HG03558 (cell line): ENCODE data around the gene CROCC2.

Experiments
- ATAC-seq: cut with Tn5 transposase; IDR thresholded peaks from one replicate; pipeline ENCODE4 v1.9.1; 2021; ENCODE audit warnings: moderate number of reproducible peaks; ENCODE audit not compliant: unreplicated experiment; ENCODE audit errors: extremely low read depth

The CROCC2 gene

GRCh38 chr2:240890691-240891090 is 15.4 kb upstream of the CROCC2 start:
- no peak for ATAC-seq

- no peak for ATAC-seq
Observed at GRCh38 chr2:240891492-240892340, 14.4 kb upstream of the CROCC2 start.

- ATAC-seq = no peak
Observed at GRCh38 chr2:240892356-240892755, 13.8 kb upstream of the CROCC2 start.

GRCh38 chr2:240892925-240893324 is 13.2 kb upstream of the CROCC2 start:
- no peak for ATAC-seq

GRCh38 chr2:240893363-240893844 is 12.7 kb upstream of the CROCC2 start:
- ATAC-seq = no peak

GRCh38 chr2:240894006-240894405 is 12.1 kb upstream of the CROCC2 start:
- ATAC-seq = no peak

GRCh38 chr2:240894836-240895558 is 11.1 kb upstream of the CROCC2 start:
- no peak for ATAC-seq

GRCh38 chr2:240895656-240896388 is 10.3 kb upstream of the CROCC2 start, which contains the start of gene MAB21L4:
MAB21L4 (minus strand) TSS chr2:240896156; CDS start chr2:240895997, 159 bp downstream.
- no peak for ATAC-seq

GRCh38 chr2:240896394-240896793 is 9.7 kb upstream of the CROCC2 start:
- no peak for ATAC-seq

- no peak for ATAC-seq
Observed at GRCh38 chr2:240896871-240897692, 9.1 kb upstream of the CROCC2 start.

GRCh38 chr2:240898108-240898730 is 7.9 kb upstream of the CROCC2 start:
- no peak for ATAC-seq

- ATAC-seq = no peak
Observed at GRCh38 chr2:240898731-240899467, 7.2 kb upstream of the CROCC2 start.

- ATAC-seq = no peak
Observed at GRCh38 chr2:240899468-240899865, 6.7 kb upstream of the CROCC2 start.

- ATAC-seq = no peak
Observed at GRCh38 chr2:240900141-240900860, 5.8 kb upstream of the CROCC2 start.

GRCh38 chr2:240901986-240902614 is 4.0 kb upstream of the CROCC2 start:
- no peak for ATAC-seq

- ATAC-seq = no peak
Observed at GRCh38 chr2:240902615-240903041, 3.5 kb upstream of the CROCC2 start.

- ATAC-seq = no peak
Observed at GRCh38 chr2:240903191-240904060, 2.7 kb upstream of the CROCC2 start.
